SU-DHL-6 (cell line): ENCODE measurements around the gene PPIF.

ENCODE experiments used
- CTCF ChIP-seq: fragments of 200-600 bp; sonication (generic); IDR thresholded peaks from one replicate; pipeline ENCODE4 v1.5.1; 2017; ENCODE audit warnings: antibody characterized with exemption, mild to moderate bottlenecking, low read length, moderate library complexity; ENCODE audit not compliant: insufficient read depth, poor library complexity, severe bottlenecking
- EZH2phosphoT487 ChIP-seq: fragments of 200-600 bp; sonication (generic), shearing (Covaris generic); conservative IDR thresholded peaks from 2 replicates; pipeline ENCODE4 v1.6.1; 2018; ENCODE audit warnings: mild to moderate bottlenecking, antibody characterized with exemption, low read length, moderate library complexity, mixed read lengths

- TF ChIP-seq CTCF (no peak), EZH2phosphoT487 (no peak)
These were observed 1.3 kb downstream of the PPIF start for GRCh38 chr10:79348640-79348988.
